BLaER1 (cell line): ENCODE measurements around the gene PHYHD1.
A peak's percentile ranks its signal among the peaks of the same experiment; 100 is the strongest.

Experiments
- H3K27ac ChIP-seq: shearing (Covaris generic); formaldehyde crosslinking; 2 replicates; pipeline ENCODE4 v1.8.1; 2022
- H3K27me3 ChIP-seq: shearing (Covaris generic); formaldehyde crosslinking; 2 replicates; pipeline ENCODE4 v1.8.1; 2022
- H3K36me3 ChIP-seq: shearing (Covaris generic); formaldehyde crosslinking; 2 replicates; pipeline ENCODE4 v1.8.1; 2022
- H3K4me1 ChIP-seq: shearing (Covaris generic); formaldehyde crosslinking; 2 replicates; pipeline ENCODE4 v1.8.1; 2022
- H3K4me2 ChIP-seq: shearing (Covaris generic); formaldehyde crosslinking; 2 replicates; pipeline ENCODE4 v1.8.1; 2022
- H3K4me3 ChIP-seq: shearing (Covaris generic); formaldehyde crosslinking; 2 replicates; pipeline ENCODE4 v1.8.1; 2022
- H3K9ac ChIP-seq: shearing (Covaris generic); formaldehyde crosslinking; 2 replicates; pipeline ENCODE4 v1.8.1; 2022
- H3K9me3 ChIP-seq: shearing (Covaris generic); formaldehyde crosslinking; 2 replicates; pipeline ENCODE4 v1.8.1; 2022
- H4K20me1 ChIP-seq: shearing (Covaris generic); formaldehyde crosslinking; 2 replicates; pipeline ENCODE4 v1.8.1; 2022
- Cebpa-rat ChIP-seq: shearing (Covaris generic); IDR thresholded peaks from 2 replicates; pipeline ENCODE4 v1.8.1; 2022

Gene PHYHD1

DNA sequence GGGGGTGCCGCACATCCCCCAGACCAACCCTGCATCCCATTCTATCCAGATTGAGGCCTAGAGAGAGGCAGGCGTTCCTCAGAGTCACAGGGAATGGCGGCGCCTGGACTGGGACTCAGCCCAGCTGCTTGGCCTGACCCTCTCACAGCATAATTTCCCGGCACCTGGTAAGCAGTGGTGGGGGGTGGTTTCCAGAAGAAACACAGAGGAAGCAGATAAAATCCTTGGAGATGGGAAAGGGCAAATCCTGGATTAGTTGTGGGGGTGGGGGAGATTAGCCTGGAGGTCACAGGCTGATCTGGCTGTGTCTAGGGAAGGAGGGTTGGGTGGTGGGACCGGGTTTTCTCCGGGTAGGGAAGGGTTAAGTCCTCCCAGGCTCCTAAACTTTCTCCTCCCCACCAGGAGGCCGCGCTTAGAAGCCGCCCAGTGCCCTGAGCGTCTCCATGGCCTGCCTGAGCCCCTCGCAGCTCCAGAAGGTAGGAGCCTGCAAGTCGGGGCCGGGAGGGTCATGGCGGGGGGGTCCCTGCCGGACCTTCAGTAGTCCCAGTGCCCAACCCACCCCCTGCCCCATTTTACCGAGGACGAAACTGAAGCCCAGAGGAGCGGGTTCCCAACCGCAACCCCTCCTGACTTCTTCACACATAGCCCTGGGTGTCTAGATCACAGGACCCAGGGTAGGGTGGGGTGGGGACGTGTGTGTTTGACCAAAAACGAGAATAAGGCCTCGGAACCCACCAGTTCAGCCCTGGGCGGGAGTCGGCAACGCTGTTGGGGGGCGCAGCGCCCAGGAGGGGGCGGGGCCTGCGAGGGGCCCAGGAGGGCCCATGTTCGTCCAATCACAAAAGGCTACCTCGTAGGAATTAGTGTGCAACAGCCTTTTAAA lies 1.3 kb downstream of the PHYHD1 start:
- H3K4me3 ChIP-seq, result peak overlapping the region; percentile 71
- H3K27ac ChIP-seq, result peak overlapping the region; percentile 98
- no peaks in the 10 kb centered on the region for H3K9me3 ChIP-seq
- H3K4me2 ChIP-seq, result peak overlapping the region; percentile 97
- H3K36me3 ChIP-seq, result peaks cover 14% of the 10 kb centered on the region
- H3K27me3 ChIP-seq, result no peaks in the 10 kb centered on the region
- no peak for TF ChIP-seq Cebpa-rat
- H3K9ac ChIP-seq, result peak overlapping the region; percentile 96
- H3K4me1 ChIP-seq, result peaks cover 59% of the 10 kb centered on the region
- H4K20me1 ChIP-seq, result no peaks in the 10 kb centered on the region

DNA sequence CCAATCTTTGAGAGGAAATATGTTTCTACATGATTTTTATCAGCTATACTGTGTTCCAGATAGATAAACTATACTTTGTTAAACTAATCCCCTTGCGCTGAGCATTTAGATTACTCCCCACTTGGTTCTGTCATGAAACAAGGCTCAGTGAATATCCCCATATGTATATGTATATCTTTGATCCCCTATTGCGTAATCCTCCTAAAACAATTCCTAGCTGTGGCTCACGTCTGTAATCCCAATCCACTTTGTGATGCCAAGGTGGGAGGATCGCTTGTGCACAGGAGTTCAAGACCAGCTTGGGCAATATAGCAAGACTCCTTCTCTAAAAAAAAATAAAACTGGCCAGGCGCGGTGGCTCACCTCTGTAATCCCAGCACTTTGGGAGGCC lies 2.7 kb downstream of the PHYHD1 start:
- Histone ChIP-seq H4K20me1 (no peaks in the 10 kb centered on the region), H3K4me3 (no peak overlapping the region; the same call in 1 of the 2 replicates), H3K4me2 (peak overlapping the region; percentile 97), H3K4me1 (peaks cover 51% of the 10 kb centered on the region), H3K27me3 (no peaks in the 10 kb centered on the region), H3K9ac (no peak overlapping the region), H3K27ac (no peak overlapping the region), H3K9me3 (no peaks in the 10 kb centered on the region), H3K36me3 (0 out of 2 replicates have a peak, but pooled peaks cover 9% of the 10 kb centered on the region)
- peak; percentile 90 for TF ChIP-seq Cebpa-rat

DNA sequence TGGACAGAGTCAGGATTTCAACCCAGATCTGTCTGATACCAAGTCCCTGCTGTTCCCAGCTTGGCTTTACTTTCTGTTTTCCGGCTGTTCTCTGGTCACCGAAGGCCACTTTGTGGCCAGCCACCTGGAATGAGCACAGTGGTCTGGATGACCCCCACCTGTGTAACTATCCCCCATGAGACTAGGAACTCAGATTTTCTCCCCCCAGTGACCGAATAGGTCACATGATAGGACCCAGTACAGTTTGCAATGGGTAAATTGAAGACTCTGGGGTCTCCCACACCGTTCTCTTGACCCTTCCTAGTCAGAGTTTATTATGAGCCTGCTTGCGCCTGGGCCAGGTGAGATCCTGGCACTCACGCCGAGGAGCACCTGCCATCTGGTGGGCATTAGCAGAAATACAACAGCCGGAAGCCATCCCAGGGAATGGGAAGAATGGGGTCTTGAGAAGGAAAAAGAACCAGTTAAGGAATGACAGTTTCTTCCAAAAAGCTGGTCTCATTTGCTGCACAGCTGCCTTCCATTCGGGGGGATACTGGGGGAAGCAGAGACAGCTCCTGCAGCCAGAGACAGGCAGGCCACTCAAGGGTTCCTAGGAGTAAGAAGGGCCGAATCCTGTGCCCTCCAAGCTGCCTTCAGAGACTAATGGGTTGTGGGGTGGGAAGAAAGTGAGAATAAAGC lies 7.1 kb downstream of the PHYHD1 start:
- Histone ChIP-seq H3K9ac (no peak overlapping the region), H4K20me1 (no peaks in the 10 kb centered on the region), H3K4me1 (peaks cover 14% of the 10 kb centered on the region), H3K4me2 (no peak overlapping the region), H3K27me3 (no peaks in the 10 kb centered on the region), H3K36me3 (peaks cover 19% of the 10 kb centered on the region; the same call in 1 of the 2 replicates), H3K4me3 (no peak overlapping the region), H3K27ac (no peak overlapping the region), H3K9me3 (no peaks in the 10 kb centered on the region)
- TF ChIP-seq Cebpa-rat, result no peak

DNA sequence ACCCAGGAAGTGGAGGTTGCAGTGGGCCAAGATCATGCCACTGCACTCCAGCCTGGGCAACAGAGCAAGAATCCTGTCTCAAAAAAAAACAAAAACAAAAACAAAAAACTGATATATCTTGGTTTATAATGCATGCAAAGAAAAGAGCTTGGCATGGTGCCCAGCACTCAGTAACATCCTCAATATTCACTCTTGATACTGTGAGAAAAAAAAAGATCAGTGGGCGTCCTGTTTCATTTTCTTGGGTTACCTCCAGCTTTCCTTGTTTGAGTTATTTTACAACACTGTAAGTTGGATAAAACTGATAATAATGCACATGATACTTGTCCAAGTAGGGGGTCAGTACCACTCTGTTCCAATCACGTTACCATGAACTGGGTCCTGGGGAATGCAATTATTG lies 7.8 kb downstream of the PHYHD1 start:
- H3K27me3 ChIP-seq, result no peaks in the 10 kb centered on the region
- H3K4me3 ChIP-seq, result no peak overlapping the region
- H3K36me3 ChIP-seq, result peaks cover 25% of the 10 kb centered on the region
- no peak overlapping the region for H3K27ac ChIP-seq
- no peak overlapping the region for H3K4me2 ChIP-seq
- no peak overlapping the region for H3K9ac ChIP-seq
- TF ChIP-seq Cebpa-rat, result no peak
- H3K4me1 ChIP-seq, result peaks cover 7% of the 10 kb centered on the region; the same call in 1 of the 2 replicates
- H4K20me1 ChIP-seq, result no peaks in the 10 kb centered on the region
- H3K9me3 ChIP-seq, result no peaks in the 10 kb centered on the region

DNA sequence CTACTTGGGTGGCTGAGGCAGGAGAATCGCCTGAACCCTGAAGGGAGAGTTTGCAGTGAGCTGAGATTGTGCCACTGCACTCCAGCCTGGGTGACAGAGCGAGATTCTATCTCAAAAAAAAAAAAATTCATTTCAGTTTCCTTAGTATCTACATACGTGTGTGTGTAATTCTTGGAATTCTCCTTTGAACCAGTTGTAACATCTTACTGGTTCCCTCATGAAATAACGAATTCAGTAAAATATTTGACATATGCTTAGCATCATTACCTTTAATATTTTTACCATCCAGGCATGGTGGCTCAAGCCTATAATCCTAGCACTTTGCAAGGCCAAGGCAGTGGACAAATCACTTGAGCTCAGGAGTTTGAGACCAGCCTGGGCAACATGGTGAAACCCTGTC lies 8.8 kb downstream of the PHYHD1 start:
- Histone ChIP-seq H3K27me3 (no peaks in the 10 kb centered on the region), H3K4me3 (no peak overlapping the region), H4K20me1 (no peaks in the 10 kb centered on the region), H3K36me3 (peaks cover 34% of the 10 kb centered on the region), H3K9ac (no peak overlapping the region), H3K4me2 (no peak overlapping the region), H3K27ac (no peak overlapping the region), H3K9me3 (no peaks in the 10 kb centered on the region), H3K4me1 (0 out of 2 replicates have a peak, but pooled peaks cover 5% of the 10 kb centered on the region)
- TF ChIP-seq Cebpa-rat, result no peak

DNA sequence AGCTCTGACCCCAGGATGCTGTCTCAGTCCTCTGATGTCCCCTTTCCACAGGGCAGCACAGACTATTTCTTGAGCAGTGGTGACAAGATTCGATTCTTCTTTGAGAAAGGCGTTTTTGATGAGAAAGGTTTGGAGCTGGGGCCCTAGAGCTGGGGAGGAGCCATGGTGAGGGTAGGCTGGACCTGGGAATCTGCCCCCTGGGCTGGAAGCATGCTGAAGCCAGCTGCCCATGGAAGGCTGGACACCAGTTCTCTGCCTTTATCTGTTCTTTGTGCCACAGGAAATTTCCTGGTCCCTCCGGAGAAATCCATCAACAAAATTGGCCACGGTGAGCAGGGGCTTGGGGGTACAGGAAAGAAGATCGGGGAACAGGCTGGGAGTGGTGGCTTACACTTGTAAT lies 12.9 kb downstream of the PHYHD1 start:
- no peaks in the 10 kb centered on the region for H3K9me3 ChIP-seq
- no peak overlapping the region for H3K9ac ChIP-seq
- H3K27me3 ChIP-seq, result no peaks in the 10 kb centered on the region
- TF ChIP-seq Cebpa-rat, result no peak
- no peak overlapping the region for H3K4me2 ChIP-seq
- H3K4me3 ChIP-seq, result no peak overlapping the region
- H4K20me1 ChIP-seq, result no peaks in the 10 kb centered on the region
- peaks cover 46% of the 10 kb centered on the region for H3K36me3 ChIP-seq
- no peaks in the 10 kb centered on the region for H3K4me1 ChIP-seq
- H3K27ac ChIP-seq, result no peak overlapping the region

DNA sequence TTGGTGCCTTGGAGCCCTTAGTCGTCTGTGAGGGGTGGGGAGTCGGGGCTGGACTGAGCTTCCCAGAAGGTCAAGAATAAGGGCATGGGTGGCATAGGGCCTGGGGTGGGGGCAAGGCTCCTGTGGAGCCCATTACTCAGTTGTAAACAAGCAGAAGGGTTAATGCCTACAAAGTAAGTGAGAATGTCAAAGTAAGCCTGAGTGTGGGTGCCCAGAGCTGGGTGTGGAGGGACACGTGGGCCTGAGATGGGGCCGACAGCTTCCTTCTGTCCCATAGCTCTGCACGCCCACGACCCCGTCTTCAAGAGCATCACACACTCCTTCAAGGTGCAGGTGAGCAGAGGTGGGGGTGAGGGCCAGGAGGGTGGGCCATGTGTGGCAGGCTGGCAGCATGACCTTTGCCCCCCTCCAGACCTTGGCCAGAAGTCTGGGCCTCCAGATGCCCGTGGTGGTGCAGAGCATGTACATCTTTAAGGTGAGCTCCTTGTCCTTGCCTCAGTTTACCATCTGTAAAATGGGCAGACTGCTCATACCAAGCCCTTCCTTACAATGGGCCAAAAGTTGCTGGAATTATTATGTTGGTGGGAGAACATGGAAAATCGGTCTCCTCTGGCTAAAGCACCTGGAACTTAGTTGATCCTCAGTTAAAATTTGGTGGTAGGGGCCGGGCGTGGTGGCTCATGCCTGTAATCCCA lies 15.5 kb downstream of the PHYHD1 start:
- Histone ChIP-seq H3K4me2 (no peak overlapping the region), H3K4me3 (no peak overlapping the region), H4K20me1 (no peaks in the 10 kb centered on the region), H3K27me3 (no peaks in the 10 kb centered on the region), H3K27ac (no peak overlapping the region), H3K9ac (no peak overlapping the region), H3K36me3 (peaks cover 41% of the 10 kb centered on the region), H3K9me3 (no peaks in the 10 kb centered on the region), H3K4me1 (no peaks in the 10 kb centered on the region)
- no peak for TF ChIP-seq Cebpa-rat

DNA sequence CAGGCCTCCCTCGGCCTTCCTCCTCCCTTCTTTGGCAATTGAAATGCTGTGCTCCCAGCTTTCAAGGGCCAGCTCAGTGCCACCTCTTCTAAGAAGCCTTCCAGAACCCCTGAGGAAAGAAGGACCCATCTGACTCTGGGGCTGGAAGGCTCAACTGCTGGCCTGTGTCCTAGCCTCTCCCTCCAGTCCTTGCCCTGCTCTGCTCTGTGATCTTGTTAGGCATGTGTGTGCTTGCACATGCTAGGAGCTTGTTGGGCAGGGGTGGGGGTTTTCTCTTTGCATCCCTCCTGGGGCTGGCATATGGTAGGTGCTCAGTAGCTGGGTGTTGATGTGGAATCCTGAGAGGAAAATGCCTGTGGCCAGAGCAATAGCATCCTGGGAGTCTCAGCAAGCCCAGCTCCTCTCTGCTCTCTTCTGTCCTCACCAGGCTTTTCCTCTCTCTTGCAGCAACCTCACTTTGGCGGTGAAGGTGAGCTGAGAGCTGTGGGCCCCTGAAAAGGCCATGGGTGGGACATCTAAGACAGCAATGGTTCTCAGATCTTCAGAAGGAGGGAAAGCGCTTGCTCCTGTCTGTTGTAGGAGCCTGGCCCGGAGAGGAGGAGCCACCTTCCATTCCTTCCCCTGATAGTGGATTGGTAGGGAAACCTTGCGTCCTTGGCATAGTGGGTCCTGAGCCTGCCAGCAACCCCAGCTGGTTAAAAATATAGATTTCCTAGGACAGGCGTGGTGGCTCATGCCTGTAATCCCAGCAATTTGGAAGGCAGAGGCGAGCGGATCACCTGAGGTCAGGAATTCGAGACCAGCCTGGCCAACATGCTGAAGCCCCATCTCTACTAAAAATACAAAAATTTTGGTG lies 16.8 kb downstream of the PHYHD1 start:
- no peak for TF ChIP-seq Cebpa-rat
- H3K4me3 ChIP-seq, result no peak overlapping the region
- no peaks in the 10 kb centered on the region for H3K9me3 ChIP-seq
- H3K27ac ChIP-seq, result no peak overlapping the region
- no peak overlapping the region for H3K4me2 ChIP-seq
- peaks cover 53% of the 10 kb centered on the region for H3K36me3 ChIP-seq
- H3K27me3 ChIP-seq, result no peaks in the 10 kb centered on the region
- no peak overlapping the region for H3K9ac ChIP-seq
- no peaks in the 10 kb centered on the region for H4K20me1 ChIP-seq
- no peaks in the 10 kb centered on the region for H3K4me1 ChIP-seq

DNA sequence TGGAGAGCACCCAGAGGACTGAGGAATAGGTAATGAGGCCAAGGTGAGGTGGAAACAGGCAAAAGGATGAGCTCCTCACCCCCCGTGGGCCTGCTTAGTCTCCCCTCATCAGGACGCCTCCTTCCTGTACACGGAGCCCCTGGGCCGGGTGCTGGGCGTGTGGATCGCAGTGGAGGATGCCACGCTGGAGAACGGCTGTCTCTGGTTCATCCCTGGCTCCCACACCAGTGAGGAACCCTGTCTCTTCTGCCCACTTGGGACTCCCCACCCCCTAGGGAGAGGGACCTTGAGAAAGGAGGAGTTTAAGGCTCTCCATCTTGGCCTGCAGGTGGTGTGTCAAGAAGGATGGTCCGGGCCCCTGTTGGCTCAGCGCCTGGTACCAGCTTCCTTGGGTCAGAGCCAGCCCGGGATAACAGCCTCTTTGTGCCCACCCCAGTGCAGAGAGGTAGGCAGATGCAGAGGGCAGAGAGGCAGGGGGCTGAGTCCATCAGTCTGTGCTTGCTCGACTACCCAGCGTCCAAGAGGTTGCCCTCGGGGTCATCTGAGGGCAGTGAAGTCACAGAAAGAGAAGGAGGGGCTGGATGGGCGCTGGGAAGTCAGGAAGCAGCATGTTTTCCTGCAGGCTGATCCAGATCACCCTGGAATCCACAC lies 19.6 kb downstream of the PHYHD1 start:
- Histone ChIP-seq H3K27ac (no peak overlapping the region), H3K4me1 (no peaks in the 10 kb centered on the region), H3K4me2 (no peak overlapping the region), H3K9me3 (no peaks in the 10 kb centered on the region), H3K9ac (no peak overlapping the region), H3K4me3 (no peak overlapping the region), H3K36me3 (peaks cover 51% of the 10 kb centered on the region), H4K20me1 (no peaks in the 10 kb centered on the region), H3K27me3 (no peaks in the 10 kb centered on the region)
- no peak for TF ChIP-seq Cebpa-rat
